WTC11 (cell line): ENCODE data around the gene METRNL. TPM values are rescaled to one million over a fixed set of nuclear protein-coding genes. Genes with fewer than 3 reads are reported as not detected.
"Not testable (repeated sequence)": the region's sequence is repeated elsewhere in the genome, so short reads cannot be mapped to it uniquely, and the experiment has no call there.

Source experiments
- ATAC-seq: fragments of 200-7000 bp; cut with Tn5 transposase; 2 replicates; pipeline ENCODE4 v1.10.0; 2021; ENCODE audit warnings: mild to moderate bottlenecking, moderate library complexity
- CTCF ChIA-PET: fragments of 300-600 bp; sonication (Branson Sonifier 250); formaldehyde crosslinking; loops from one replicate; lab custom pipeline; 2021; ENCODE audit warnings: antibody characterized with exemption; lab: Charles Lee
- POLR2A ChIA-PET: fragments of 350-600 bp; sonication (Branson Sonifier 250); formaldehyde crosslinking; loops from one replicate; lab custom pipeline; 2021; ENCODE audit warnings: antibody characterized with exemption; lab: Charles Lee
- DNase-seq: peaks from one replicate; pipeline ENCODE4 v3.0.0; 2021; ENCODE audit warnings: low spot score
- H3K27ac Mint-ChIP-seq: 2 replicates; pipeline ENCODE4 v1.8.0; 2021; ENCODE audit warnings: mixed read lengths
- H3K27me3 Mint-ChIP-seq: 2 replicates; pipeline ENCODE4 v1.8.0; 2021; ENCODE audit warnings: low read depth, mild to moderate bottlenecking, moderate library complexity, mixed read lengths
- H3K36me3 Mint-ChIP-seq: 2 replicates; pipeline ENCODE4 v1.8.0; 2021; ENCODE audit warnings: mixed read lengths
- H3K4me1 Mint-ChIP-seq: 2 replicates; pipeline ENCODE4 v1.8.0; 2022; ENCODE audit warnings: mixed read lengths
- H3K4me3 Mint-ChIP-seq: 2 replicates; pipeline ENCODE4 v1.8.0; 2021; ENCODE audit warnings: mild to moderate bottlenecking, moderate library complexity, mixed read lengths
- H3K9me3 Mint-ChIP-seq: 2 replicates; pipeline ENCODE4 v1.8.0; 2021; ENCODE audit warnings: mixed read lengths
- CREM ChIP-seq: sonication (generic); formaldehyde crosslinking; IDR thresholded peaks from 2 replicates; pipeline ENCODE4 v1.8.1; 2022; ENCODE audit warnings: mild to moderate bottlenecking, missing genetic modification reagents, moderate library complexity
- ELF4 ChIP-seq: sonication (generic); formaldehyde crosslinking; IDR thresholded peaks from 2 replicates; pipeline ENCODE4 v1.8.1; 2022; ENCODE audit warnings: low read depth, mild to moderate bottlenecking, moderate library complexity, missing genetic modification reagents
- ESRRA ChIP-seq: sonication (generic); formaldehyde crosslinking; IDR thresholded peaks from 2 replicates; pipeline ENCODE4 v1.8.1; 2022; ENCODE audit warnings: mild to moderate bottlenecking, missing genetic modification reagents, borderline replicate concordance
- ETV6 ChIP-seq: sonication (generic); formaldehyde crosslinking; IDR thresholded peaks from 2 replicates; pipeline ENCODE4 v1.8.1; 2022; ENCODE audit warnings: mild to moderate bottlenecking, missing genetic modification reagents
- MYBL2 ChIP-seq: sonication (generic); formaldehyde crosslinking; IDR thresholded peaks from 2 replicates; pipeline ENCODE4 v1.8.1; 2023; ENCODE audit warnings: mild to moderate bottlenecking, moderate library complexity, missing genetic modification reagents
- NFE2L1 ChIP-seq: sonication (generic); formaldehyde crosslinking; IDR thresholded peaks from 2 replicates; pipeline ENCODE4 v1.8.1; 2023; ENCODE audit warnings: missing genetic modification reagents
- TEAD1 ChIP-seq: sonication (generic); formaldehyde crosslinking; IDR thresholded peaks from 2 replicates; pipeline ENCODE4 v1.8.0; 2022; ENCODE audit warnings: mild to moderate bottlenecking, missing genetic modification reagents
- TEAD4 ChIP-seq: sonication (generic); formaldehyde crosslinking; IDR thresholded peaks from 2 replicates; pipeline ENCODE4 v1.8.0; 2022; ENCODE audit warnings: mild to moderate bottlenecking, missing genetic modification reagents
- ZNF263 ChIP-seq: sonication (generic); formaldehyde crosslinking; IDR thresholded peaks from 2 replicates; pipeline ENCODE4 v1.8.1; 2022; ENCODE audit warnings: low read depth, mild to moderate bottlenecking, moderate library complexity, missing genetic modification reagents
- ZNF423 ChIP-seq: fragments of 250-450 bp; sonication (Bioruptor Pico); IDR thresholded peaks from 2 replicates; pipeline ENCODE4 v2.1.2; 2022; ENCODE audit warnings: mild to moderate bottlenecking, moderate library complexity
- total RNA-seq: library from RNA; stranded (reverse); gene quantifications from 3 replicates; pipeline ENCODE4 v1.2.3, GENCODE V29; 2021
- TF ChIP-seq, protein P1 (sequence below): sonication (generic); formaldehyde crosslinking; IDR thresholded peaks from 2 replicates; pipeline ENCODE4 v1.8.0; 2022; ENCODE audit warnings: missing genetic modification reagents
- TF ChIP-seq, protein P2 (sequence below): fragments of 250-450 bp; sonication (Bioruptor Pico); IDR thresholded peaks from 2 replicates; pipeline ENCODE4 v1.8.0; 2021; ENCODE audit warnings: mild to moderate bottlenecking
- TF ChIP-seq, protein P3 (sequence below): sonication (generic); formaldehyde crosslinking; IDR thresholded peaks from 2 replicates; pipeline ENCODE4 v1.8.1; 2022; ENCODE audit warnings: mild to moderate bottlenecking, missing genetic modification reagents, moderate library complexity, borderline replicate concordance
- TF ChIP-seq, protein P4 (sequence below): sonication (generic); formaldehyde crosslinking; IDR thresholded peaks from 2 replicates; pipeline ENCODE4 v1.8.0; 2023; ENCODE audit warnings: missing genetic modification reagents, mild to moderate bottlenecking, borderline replicate concordance
- TF ChIP-seq, protein P5 (sequence below): sonication (generic); formaldehyde crosslinking; IDR thresholded peaks from 2 replicates; pipeline ENCODE4 v1.8.1; 2023; ENCODE audit warnings: mild to moderate bottlenecking, missing genetic modification reagents, borderline replicate concordance

The METRNL gene
- total RNA-seq, 1 experiment from 2014 or later: 27.7 TPM

DNA sequence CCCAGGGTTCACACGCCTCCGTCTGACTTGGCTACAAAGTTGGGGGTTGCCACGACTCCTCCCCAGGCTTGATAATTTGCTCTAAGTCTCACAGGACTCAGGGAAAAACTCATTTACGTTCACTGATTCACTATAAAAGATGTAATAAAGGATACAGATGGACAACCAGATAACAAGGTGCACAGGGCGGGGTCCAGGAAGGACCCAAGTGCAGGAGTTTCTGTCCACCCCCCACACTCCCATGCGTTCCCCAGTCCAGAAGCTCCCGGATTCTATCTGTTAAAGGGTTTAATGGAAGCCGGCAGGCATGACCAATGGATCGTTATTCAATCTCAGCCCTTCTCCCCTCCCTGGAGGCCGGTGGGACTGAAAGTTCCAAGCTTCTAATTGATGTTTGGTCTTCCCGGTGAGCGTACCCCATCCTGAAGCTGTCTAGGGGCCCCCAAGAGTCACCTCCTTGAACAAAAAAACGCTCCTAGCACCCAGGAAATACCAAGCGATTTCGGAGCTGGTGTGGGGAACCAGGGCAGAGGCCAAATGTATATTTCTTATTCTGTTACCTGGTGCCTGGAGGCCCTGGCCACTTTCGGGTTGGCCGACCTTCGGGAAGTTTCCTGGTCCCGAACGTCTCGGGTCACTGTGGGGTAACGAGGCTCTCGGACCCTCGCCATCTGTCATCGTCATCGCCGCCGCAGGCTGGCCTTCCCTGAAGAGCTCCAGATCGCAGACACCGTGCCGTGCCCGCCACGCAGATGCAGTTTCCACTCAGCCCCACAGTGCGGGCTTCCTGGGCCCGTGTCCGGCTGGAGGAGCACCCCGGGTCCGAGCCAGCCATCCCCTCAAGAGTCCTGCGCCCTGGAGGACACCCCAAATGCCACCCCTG is 13.5 kb upstream of the METRNL start:
- peak overlapping the region; percentile 53; the same call in 1 of the 2 replicates for H3K27ac Mint-ChIP-seq
- CTCF ChIA-PET: interaction anchor here (1.2 kb wide), 1 partner anchor 14 kb away, joined by 3 read pairs; no protein-coding TSS in a partner anchor

DNA sequence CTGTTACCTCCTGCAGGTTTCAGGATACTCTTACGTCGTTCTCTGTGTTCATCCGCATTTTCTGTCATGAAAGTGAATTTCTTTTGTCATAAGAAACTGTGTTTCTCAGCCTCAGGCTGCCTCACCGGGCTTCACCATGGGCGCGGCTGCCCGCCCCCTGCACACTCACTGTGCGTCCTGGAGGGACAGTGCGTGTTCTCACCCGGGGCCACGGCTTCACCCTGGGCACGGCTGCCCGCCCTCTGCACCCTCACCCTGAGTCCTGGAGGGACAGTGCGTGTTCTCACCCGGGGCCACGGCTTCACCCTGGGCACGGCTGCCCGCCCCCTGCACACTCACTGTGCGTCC is 12.9 kb upstream of the METRNL start:
- ATAC-seq, H3K36me3 Mint-ChIP-seq, POLR2A ChIA-PET, H3K27ac Mint-ChIP-seq, H3K4me3 Mint-ChIP-seq, H3K9me3 Mint-ChIP-seq, H3K4me1 Mint-ChIP-seq, CTCF ChIA-PET, DNase-seq, H3K27me3 Mint-ChIP-seq: not testable (repeated sequence)

More for the DNA sequence above, 13.5 kb upstream of the METRNL start:
- DNase-seq (no peak), ATAC-seq (no peak)
- POLR2A ChIA-PET: no interaction called here
- Mint-ChIP-seq H3K9me3 (no peaks in the 10 kb centered on the region), H3K4me3 (no peak overlapping the region), H3K27me3 (no peaks in the 10 kb centered on the region), H3K36me3 (no peaks in the 10 kb centered on the region), H3K4me1 (no peaks in the 10 kb centered on the region)
- TF ChIP-seq, protein P1, sequence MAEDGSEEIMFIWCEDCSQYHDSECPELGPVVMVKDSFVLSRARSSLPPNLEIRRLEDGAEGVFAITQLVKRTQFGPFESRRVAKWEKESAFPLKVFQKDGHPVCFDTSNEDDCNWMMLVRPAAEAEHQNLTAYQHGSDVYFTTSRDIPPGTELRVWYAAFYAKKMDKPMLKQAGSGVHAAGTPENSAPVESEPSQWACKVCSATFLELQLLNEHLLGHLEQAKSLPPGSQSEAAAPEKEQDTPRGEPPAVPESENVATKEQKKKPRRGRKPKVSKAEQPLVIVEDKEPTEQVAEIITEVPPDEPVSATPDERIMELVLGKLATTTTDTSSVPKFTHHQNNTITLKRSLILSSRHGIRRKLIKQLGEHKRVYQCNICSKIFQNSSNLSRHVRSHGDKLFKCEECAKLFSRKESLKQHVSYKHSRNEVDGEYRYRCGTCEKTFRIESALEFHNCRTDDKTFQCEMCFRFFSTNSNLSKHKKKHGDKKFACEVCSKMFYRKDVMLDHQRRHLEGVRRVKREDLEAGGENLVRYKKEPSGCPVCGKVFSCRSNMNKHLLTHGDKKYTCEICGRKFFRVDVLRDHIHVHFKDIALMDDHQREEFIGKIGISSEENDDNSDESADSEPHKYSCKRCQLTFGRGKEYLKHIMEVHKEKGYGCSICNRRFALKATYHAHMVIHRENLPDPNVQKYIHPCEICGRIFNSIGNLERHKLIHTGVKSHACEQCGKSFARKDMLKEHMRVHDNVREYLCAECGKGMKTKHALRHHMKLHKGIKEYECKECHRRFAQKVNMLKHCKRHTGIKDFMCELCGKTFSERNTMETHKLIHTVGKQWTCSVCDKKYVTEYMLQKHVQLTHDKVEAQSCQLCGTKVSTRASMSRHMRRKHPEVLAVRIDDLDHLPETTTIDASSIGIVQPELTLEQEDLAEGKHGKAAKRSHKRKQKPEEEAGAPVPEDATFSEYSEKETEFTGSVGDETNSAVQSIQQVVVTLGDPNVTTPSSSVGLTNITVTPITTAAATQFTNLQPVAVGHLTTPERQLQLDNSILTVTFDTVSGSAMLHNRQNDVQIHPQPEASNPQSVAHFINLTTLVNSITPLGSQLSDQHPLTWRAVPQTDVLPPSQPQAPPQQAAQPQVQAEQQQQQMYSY: no peak
- no peak for TF ChIP-seq TEAD4 (CRISPR knock-in tag)

GRCh38 chr17:83067071-83067717 is 12.2 kb upstream of the METRNL start:
- H3K4me3 Mint-ChIP-seq: no peak overlapping the region
- ChIA-PET CTCF (interaction anchor here (1.0 kb wide), 1 partner anchor 12 kb away, joined by 5 read pairs; the partner anchor contains the start of gene METRNL), POLR2A (no interaction called here)
- no peaks in the 10 kb centered on the region for H3K27me3 Mint-ChIP-seq
- no peaks in the 10 kb centered on the region for H3K36me3 Mint-ChIP-seq
- ATAC-seq: no peak
- DNase-seq: no peak
- H3K27ac Mint-ChIP-seq: no peak overlapping the region
- H3K4me1 Mint-ChIP-seq: no peaks in the 10 kb centered on the region
- no peaks in the 10 kb centered on the region for H3K9me3 Mint-ChIP-seq
- TF ChIP-seq ETV6 (CRISPR knock-in tag) (no peak), ZNF263 (CRISPR knock-in tag) (no peak), ELF4 (CRISPR knock-in tag) (no peak), MYBL2 (CRISPR knock-in tag) (no peak), TEAD1 (CRISPR knock-in tag) (no peak), ZNF423 (CRISPR knock-in tag) (no peak), NFE2L1 (CRISPR knock-in tag) (no peak), ESRRA (CRISPR knock-in tag) (no peak), CREM (CRISPR knock-in tag) (no peak)
- TF ChIP-seq, protein P2, sequence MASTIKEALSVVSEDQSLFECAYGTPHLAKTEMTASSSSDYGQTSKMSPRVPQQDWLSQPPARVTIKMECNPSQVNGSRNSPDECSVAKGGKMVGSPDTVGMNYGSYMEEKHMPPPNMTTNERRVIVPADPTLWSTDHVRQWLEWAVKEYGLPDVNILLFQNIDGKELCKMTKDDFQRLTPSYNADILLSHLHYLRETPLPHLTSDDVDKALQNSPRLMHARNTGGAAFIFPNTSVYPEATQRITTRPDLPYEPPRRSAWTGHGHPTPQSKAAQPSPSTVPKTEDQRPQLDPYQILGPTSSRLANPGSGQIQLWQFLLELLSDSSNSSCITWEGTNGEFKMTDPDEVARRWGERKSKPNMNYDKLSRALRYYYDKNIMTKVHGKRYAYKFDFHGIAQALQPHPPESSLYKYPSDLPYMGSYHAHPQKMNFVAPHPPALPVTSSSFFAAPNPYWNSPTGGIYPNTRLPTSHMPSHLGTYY (CRISPR knock-in tag): no peak
- TF ChIP-seq, protein P3, sequence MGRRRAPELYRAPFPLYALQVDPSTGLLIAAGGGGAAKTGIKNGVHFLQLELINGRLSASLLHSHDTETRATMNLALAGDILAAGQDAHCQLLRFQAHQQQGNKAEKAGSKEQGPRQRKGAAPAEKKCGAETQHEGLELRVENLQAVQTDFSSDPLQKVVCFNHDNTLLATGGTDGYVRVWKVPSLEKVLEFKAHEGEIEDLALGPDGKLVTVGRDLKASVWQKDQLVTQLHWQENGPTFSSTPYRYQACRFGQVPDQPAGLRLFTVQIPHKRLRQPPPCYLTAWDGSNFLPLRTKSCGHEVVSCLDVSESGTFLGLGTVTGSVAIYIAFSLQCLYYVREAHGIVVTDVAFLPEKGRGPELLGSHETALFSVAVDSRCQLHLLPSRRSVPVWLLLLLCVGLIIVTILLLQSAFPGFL (CRISPR knock-in tag): no peak
- TF ChIP-seq, protein P4, sequence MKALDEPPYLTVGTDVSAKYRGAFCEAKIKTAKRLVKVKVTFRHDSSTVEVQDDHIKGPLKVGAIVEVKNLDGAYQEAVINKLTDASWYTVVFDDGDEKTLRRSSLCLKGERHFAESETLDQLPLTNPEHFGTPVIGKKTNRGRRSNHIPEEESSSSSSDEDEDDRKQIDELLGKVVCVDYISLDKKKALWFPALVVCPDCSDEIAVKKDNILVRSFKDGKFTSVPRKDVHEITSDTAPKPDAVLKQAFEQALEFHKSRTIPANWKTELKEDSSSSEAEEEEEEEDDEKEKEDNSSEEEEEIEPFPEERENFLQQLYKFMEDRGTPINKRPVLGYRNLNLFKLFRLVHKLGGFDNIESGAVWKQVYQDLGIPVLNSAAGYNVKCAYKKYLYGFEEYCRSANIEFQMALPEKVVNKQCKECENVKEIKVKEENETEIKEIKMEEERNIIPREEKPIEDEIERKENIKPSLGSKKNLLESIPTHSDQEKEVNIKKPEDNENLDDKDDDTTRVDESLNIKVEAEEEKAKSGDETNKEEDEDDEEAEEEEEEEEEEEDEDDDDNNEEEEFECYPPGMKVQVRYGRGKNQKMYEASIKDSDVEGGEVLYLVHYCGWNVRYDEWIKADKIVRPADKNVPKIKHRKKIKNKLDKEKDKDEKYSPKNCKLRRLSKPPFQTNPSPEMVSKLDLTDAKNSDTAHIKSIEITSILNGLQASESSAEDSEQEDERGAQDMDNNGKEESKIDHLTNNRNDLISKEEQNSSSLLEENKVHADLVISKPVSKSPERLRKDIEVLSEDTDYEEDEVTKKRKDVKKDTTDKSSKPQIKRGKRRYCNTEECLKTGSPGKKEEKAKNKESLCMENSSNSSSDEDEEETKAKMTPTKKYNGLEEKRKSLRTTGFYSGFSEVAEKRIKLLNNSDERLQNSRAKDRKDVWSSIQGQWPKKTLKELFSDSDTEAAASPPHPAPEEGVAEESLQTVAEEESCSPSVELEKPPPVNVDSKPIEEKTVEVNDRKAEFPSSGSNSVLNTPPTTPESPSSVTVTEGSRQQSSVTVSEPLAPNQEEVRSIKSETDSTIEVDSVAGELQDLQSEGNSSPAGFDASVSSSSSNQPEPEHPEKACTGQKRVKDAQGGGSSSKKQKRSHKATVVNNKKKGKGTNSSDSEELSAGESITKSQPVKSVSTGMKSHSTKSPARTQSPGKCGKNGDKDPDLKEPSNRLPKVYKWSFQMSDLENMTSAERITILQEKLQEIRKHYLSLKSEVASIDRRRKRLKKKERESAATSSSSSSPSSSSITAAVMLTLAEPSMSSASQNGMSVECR: no peak
- TF ChIP-seq, protein P5, sequence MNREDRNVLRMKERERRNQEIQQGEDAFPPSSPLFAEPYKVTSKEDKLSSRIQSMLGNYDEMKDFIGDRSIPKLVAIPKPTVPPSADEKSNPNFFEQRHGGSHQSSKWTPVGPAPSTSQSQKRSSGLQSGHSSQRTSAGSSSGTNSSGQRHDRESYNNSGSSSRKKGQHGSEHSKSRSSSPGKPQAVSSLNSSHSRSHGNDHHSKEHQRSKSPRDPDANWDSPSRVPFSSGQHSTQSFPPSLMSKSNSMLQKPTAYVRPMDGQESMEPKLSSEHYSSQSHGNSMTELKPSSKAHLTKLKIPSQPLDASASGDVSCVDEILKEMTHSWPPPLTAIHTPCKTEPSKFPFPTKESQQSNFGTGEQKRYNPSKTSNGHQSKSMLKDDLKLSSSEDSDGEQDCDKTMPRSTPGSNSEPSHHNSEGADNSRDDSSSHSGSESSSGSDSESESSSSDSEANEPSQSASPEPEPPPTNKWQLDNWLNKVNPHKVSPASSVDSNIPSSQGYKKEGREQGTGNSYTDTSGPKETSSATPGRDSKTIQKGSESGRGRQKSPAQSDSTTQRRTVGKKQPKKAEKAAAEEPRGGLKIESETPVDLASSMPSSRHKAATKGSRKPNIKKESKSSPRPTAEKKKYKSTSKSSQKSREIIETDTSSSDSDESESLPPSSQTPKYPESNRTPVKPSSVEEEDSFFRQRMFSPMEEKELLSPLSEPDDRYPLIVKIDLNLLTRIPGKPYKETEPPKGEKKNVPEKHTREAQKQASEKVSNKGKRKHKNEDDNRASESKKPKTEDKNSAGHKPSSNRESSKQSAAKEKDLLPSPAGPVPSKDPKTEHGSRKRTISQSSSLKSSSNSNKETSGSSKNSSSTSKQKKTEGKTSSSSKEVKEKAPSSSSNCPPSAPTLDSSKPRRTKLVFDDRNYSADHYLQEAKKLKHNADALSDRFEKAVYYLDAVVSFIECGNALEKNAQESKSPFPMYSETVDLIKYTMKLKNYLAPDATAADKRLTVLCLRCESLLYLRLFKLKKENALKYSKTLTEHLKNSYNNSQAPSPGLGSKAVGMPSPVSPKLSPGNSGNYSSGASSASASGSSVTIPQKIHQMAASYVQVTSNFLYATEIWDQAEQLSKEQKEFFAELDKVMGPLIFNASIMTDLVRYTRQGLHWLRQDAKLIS (CRISPR knock-in tag): no peak
